Astrocyte (in vitro differentiated cells and primary cell): ENCODE measurements around the gene PLEKHG4. TPM values are rescaled to one million over a fixed set of nuclear protein-coding genes. Genes with fewer than 3 reads are reported as not detected.

ENCODE experiments used
- DNase-seq: peaks from one replicate; pipeline ENCODE4 v3.0.0-alpha.2; 2010; ENCODE audit warnings: low read depth
- FAIRE-seq: peaks from 2 replicates; lab custom pipeline; 2011; peaks lifted over from hg19 to GRCh38; lab: Jason Lieb, UNC
- H2AFZ ChIP-seq: 2 replicates; pipeline ENCODE4 v1.6.0; 2012; ENCODE audit warnings: low read depth, low read length, inconsistent platforms
- H3K27ac ChIP-seq: 2 replicates; pipeline ENCODE4 v1.5.1; 2011; ENCODE audit warnings: low read depth, low read length, inconsistent platforms
- H3K27me3 ChIP-seq: 2 replicates; pipeline ENCODE4 v1.6.0; 2011; ENCODE audit warnings: low read length, inconsistent platforms; ENCODE audit not compliant: insufficient read depth
- H3K36me3 ChIP-seq: 2 replicates; pipeline ENCODE4 v1.5.1; 2011; ENCODE audit warnings: low read length, inconsistent platforms; ENCODE audit not compliant: insufficient read depth
- H3K4me1 ChIP-seq: 2 replicates; pipeline ENCODE4 v1.5.1; 2011; ENCODE audit warnings: low read length, inconsistent platforms; ENCODE audit not compliant: insufficient read depth
- H3K4me2 ChIP-seq: 2 replicates; pipeline ENCODE4 v1.6.0; 2012; ENCODE audit warnings: low read length, inconsistent platforms
- H3K4me3 ChIP-seq: 2 replicates; pipeline ENCODE4 v1.5.1; 2011; ENCODE audit warnings: low read depth, mild to moderate bottlenecking, low read length, inconsistent platforms; ENCODE audit not compliant: insufficient read depth
- H3K79me2 ChIP-seq: 2 replicates; pipeline ENCODE4 v1.6.0; 2012; ENCODE audit warnings: mild to moderate bottlenecking, low read length, inconsistent platforms; ENCODE audit not compliant: insufficient read depth
- H3K9ac ChIP-seq: 2 replicates; pipeline ENCODE4 v1.6.0; 2012; ENCODE audit warnings: mild to moderate bottlenecking, low read length, inconsistent platforms
- H3K9me3 ChIP-seq: 2 replicates; pipeline ENCODE4 v1.5.1; 2012; ENCODE audit warnings: low read depth, mild to moderate bottlenecking, low read length, inconsistent platforms; ENCODE audit not compliant: insufficient read depth
- H4K20me1 ChIP-seq: 2 replicates; pipeline ENCODE4 v1.6.0; 2012; ENCODE audit warnings: low read length, inconsistent platforms; ENCODE audit not compliant: insufficient read depth
- H3K27ac Mint-ChIP-seq: one replicate; pipeline ENCODE4 v1.8.0; 2021; ENCODE audit warnings: mild to moderate bottlenecking, mixed read lengths; ENCODE audit not compliant: unreplicated experiment
- H3K27me3 Mint-ChIP-seq: one replicate; pipeline ENCODE4 v1.8.0; 2021; ENCODE audit warnings: low read depth, mixed read lengths; ENCODE audit not compliant: unreplicated experiment
- H3K36me3 Mint-ChIP-seq: one replicate; pipeline ENCODE4 v1.8.0; 2021; ENCODE audit warnings: low read depth, mixed read lengths; ENCODE audit not compliant: unreplicated experiment
- H3K4me1 Mint-ChIP-seq: one replicate; pipeline ENCODE4 v1.8.0; 2021; ENCODE audit warnings: low read depth, mixed read lengths; ENCODE audit not compliant: unreplicated experiment
- H3K4me3 Mint-ChIP-seq: one replicate; pipeline ENCODE4 v1.8.0; 2021; ENCODE audit warnings: mild to moderate bottlenecking, moderate library complexity, mixed read lengths; ENCODE audit not compliant: unreplicated experiment
- H3K9me3 Mint-ChIP-seq: one replicate; pipeline ENCODE4 v1.8.0; 2021; ENCODE audit warnings: mild to moderate bottlenecking, mixed read lengths; ENCODE audit not compliant: unreplicated experiment
- EZH2 ChIP-seq: IDR thresholded peaks from 2 replicates; pipeline ENCODE4 v1.6.1; 2012; ENCODE audit warnings: mild to moderate bottlenecking, low read length, inconsistent platforms; ENCODE audit not compliant: insufficient read depth
- total RNA-seq: library from RNA; stranded (reverse); gene quantifications from 2 replicates; pipeline ENCODE4 v1.2.1, GENCODE V29; 2021
- TF ChIP-seq, protein P1 (sequence below): IDR thresholded peaks from 2 replicates; pipeline ENCODE4 v1.5.1; 2011; ENCODE audit warnings: low read depth, mild to moderate bottlenecking, inconsistent platforms, low read length, moderate library complexity; ENCODE audit not compliant: insufficient read depth

The PLEKHG4 gene
- total RNA-seq, 1 donor from 2014 or later: 2.4 TPM

DNA sequence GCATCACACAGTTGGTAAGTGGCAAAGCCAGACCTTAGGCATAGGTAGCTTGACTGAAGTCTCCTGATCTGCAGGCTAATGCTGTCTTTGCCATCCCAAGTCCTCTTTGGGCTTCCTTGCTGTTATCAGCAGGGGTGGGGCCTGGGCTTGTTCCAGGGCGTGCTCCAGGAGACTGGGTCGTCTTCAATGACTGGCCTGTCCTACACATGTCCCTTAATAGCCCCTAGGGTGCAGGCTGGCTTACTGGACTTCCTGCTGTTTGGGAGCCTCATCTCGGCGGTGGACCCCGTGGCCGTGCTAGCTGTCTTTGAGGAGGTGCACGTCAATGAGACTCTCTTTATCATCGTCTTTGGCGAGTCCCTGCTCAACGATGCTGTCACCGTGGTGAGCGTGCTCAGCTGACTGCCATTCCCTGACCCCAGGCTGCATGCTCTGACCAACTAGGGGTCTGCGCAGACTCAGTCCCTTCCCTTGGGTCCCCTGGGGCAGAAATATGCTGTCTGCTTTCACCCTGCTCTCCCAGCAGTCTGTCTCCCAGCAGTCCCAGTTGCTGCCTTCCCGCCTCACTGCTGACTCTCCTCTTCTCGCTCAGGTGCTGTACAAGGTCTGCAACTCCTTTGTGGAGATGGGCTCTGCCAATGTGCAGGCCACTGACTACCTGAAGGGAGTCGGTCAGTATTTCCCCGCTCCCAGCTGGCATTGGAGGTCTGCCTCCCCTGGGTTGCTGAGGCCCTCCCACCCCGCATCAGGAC, 24.4 kb upstream of the PLEKHG4 start:
- Mint-ChIP-seq H3K9me3 (peaks cover 2% of the 10 kb centered on the region), H3K36me3 (peaks cover 4% of the 10 kb centered on the region), H3K4me3 (no peak overlapping the region), H3K4me1 (no peaks in the 10 kb centered on the region), H3K27ac (no peak overlapping the region), H3K27me3 (peaks cover 31% of the 10 kb centered on the region)
- Histone ChIP-seq H3K27ac (no peak overlapping the region), H3K4me3 (no peak overlapping the region), H3K9ac (no peak overlapping the region), H3K4me1 (peaks cover 1% of the 10 kb centered on the region), H2AFZ (no peak overlapping the region), H3K27me3 (no peaks in the 10 kb centered on the region), H4K20me1 (no peaks in the 10 kb centered on the region), H3K36me3 (no peaks in the 10 kb centered on the region), H3K9me3 (no peaks in the 10 kb centered on the region), H3K4me2 (no peak overlapping the region), H3K79me2 (no peaks in the 10 kb centered on the region)
- no peak for FAIRE-seq
- DNase-seq: no peak
- no peak for TF ChIP-seq EZH2

DNA sequence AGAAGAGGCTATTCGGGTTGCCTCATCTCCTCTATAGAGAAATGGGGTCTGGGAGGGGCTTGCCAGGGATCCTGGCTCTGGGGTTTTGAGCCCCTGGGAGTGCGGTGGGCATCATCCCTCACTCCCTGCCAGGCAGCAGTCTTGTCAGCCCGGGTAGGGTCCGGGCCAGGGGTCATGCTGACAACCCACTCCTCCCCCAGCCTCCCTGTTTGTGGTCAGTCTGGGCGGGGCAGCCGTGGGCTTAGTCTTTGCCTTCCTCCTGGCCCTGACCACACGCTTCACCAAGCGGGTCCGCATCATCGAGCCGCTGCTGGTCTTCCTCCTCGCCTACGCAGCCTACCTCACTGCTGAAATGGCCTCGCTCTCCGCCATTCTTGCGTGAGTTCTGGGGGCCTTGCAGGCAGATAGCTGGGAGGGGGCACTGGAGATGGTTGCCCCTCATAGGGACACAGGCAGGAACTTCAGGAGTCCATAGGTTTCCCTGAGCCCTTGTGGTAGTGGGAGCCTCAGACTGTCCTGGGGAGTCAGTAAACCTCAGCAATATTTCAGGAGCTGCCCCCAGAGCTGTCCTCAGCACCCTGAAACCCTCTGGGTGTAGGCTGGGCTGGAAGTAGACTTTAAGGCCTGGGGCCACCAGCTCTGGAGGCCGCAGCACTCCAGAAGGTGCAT, 23.6 kb upstream of the PLEKHG4 start:
- H3K4me2 ChIP-seq: no peak overlapping the region
- no peaks in the 10 kb centered on the region for H3K4me1 ChIP-seq
- H3K4me1 Mint-ChIP-seq: no peaks in the 10 kb centered on the region
- H2AFZ ChIP-seq: no peak overlapping the region
- H3K4me3 Mint-ChIP-seq: no peak overlapping the region
- no peak overlapping the region for H3K4me3 ChIP-seq
- H3K9me3 Mint-ChIP-seq: peaks cover 2% of the 10 kb centered on the region
- H3K27ac Mint-ChIP-seq: no peak overlapping the region
- TF ChIP-seq EZH2: no peak
- TF ChIP-seq, protein P1, sequence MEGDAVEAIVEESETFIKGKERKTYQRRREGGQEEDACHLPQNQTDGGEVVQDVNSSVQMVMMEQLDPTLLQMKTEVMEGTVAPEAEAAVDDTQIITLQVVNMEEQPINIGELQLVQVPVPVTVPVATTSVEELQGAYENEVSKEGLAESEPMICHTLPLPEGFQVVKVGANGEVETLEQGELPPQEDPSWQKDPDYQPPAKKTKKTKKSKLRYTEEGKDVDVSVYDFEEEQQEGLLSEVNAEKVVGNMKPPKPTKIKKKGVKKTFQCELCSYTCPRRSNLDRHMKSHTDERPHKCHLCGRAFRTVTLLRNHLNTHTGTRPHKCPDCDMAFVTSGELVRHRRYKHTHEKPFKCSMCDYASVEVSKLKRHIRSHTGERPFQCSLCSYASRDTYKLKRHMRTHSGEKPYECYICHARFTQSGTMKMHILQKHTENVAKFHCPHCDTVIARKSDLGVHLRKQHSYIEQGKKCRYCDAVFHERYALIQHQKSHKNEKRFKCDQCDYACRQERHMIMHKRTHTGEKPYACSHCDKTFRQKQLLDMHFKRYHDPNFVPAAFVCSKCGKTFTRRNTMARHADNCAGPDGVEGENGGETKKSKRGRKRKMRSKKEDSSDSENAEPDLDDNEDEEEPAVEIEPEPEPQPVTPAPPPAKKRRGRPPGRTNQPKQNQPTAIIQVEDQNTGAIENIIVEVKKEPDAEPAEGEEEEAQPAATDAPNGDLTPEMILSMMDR: no peak
- H3K9ac ChIP-seq: no peak overlapping the region
- H3K27me3 ChIP-seq: no peaks in the 10 kb centered on the region
- H3K36me3 Mint-ChIP-seq: peaks cover 5% of the 10 kb centered on the region
- FAIRE-seq: no peak
- no peak overlapping the region for H3K27ac ChIP-seq
- peaks cover 30% of the 10 kb centered on the region for H3K27me3 Mint-ChIP-seq
- no peaks in the 10 kb centered on the region for H3K36me3 ChIP-seq
- no peaks in the 10 kb centered on the region for H4K20me1 ChIP-seq
- H3K9me3 ChIP-seq: no peaks in the 10 kb centered on the region
- no peak for DNase-seq
- H3K79me2 ChIP-seq: no peaks in the 10 kb centered on the region

DNA sequence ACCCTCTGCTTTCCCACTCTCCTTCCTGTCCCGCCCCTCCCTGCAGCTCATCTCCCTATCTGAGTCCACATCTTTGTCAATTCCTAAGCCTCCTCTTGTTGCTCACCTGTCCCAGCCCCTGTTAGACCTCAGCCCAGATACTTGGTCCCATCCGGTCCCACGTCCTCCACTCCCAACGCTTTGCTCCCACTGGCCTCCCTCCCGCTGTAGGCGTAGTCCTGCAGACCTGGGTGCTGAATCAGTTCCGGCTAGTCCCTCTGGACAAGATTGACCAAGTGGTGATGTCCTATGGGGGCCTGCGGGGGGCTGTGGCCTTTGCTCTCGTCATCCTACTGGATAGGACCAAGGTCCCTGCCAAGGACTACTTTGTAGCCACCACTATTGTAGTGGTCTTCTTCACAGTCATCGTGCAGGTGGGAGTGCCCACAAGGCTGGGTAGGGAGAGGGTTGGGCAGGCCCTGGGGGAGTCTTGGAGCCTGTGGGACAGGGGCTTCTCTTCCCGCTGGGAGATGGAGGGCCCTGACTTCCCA, 22.6 kb upstream of the PLEKHG4 start:
- Histone ChIP-seq H3K36me3 (no peaks in the 10 kb centered on the region), H3K79me2 (no peaks in the 10 kb centered on the region), H3K4me2 (no peak overlapping the region), H3K9me3 (no peaks in the 10 kb centered on the region), H3K4me1 (no peaks in the 10 kb centered on the region), H4K20me1 (no peaks in the 10 kb centered on the region), H3K27me3 (no peaks in the 10 kb centered on the region), H2AFZ (no peak overlapping the region), H3K9ac (no peak overlapping the region), H3K27ac (no peak overlapping the region), H3K4me3 (no peak overlapping the region)
- DNase-seq (no peak), FAIRE-seq (no peak)
- H3K36me3 Mint-ChIP-seq: peaks cover 5% of the 10 kb centered on the region
- peaks cover 26% of the 10 kb centered on the region for H3K27me3 Mint-ChIP-seq
- H3K4me3 Mint-ChIP-seq: no peak overlapping the region
- TF ChIP-seq EZH2: no peak
- TF ChIP-seq, protein P1: no peak
- H3K27ac Mint-ChIP-seq: no peak overlapping the region
- peaks cover 2% of the 10 kb centered on the region for H3K9me3 Mint-ChIP-seq
- peaks cover 2% of the 10 kb centered on the region for H3K4me1 Mint-ChIP-seq
